Activated CD4-positive, alpha-beta T cell treated with anti-CD3 and anti-CD28 coated beads, Interleukin-2, Interleukin-6, amounts not matched to agents 100 ng/mL and 50 ng/mL, durations not matched to agents 16 hours and 8 hours (primary cell): ENCODE measurements around the gene PCMTD2.
"Not testable (repeated sequence)": the region's sequence is repeated elsewhere in the genome, so short reads cannot be mapped to it uniquely, and the experiment has no call there.

Experiments
- DNase-seq: peaks from one replicate; pipeline ENCODE4 v3.0.0-alpha.2; 2020

Gene PCMTD2

GRCh38 chr20:64258071-64258823 lies 2.7 kb downstream of the PCMTD2 start:
- no peak for DNase-seq

- no peak for DNase-seq
These were observed 4.7 kb downstream of the PCMTD2 start for GRCh38 chr20:64260239-64260638.

GRCh38 chr20:64261138-64261537 lies 5.6 kb downstream of the PCMTD2 start:
- no peak for DNase-seq

GRCh38 chr20:64264091-64264490 lies 8.5 kb downstream of the PCMTD2 start:
- DNase-seq = no peak

GRCh38 chr20:64265201-64265600 lies 9.7 kb downstream of the PCMTD2 start:
- DNase-seq = no peak

GRCh38 chr20:64266988-64267387 lies 11.4 kb downstream of the PCMTD2 start:
- no peak for DNase-seq

GRCh38 chr20:64268174-64268573 lies 12.6 kb downstream of the PCMTD2 start:
- no peak for DNase-seq

- DNase-seq = no peak
These were observed 14.3 kb downstream of the PCMTD2 start for GRCh38 chr20:64269604-64270411.

- DNase-seq = no peak
These were observed 16.1 kb downstream of the PCMTD2 start for GRCh38 chr20:64271636-64272035.

- no peak for DNase-seq
These were observed 17.6 kb downstream of the PCMTD2 start for GRCh38 chr20:64273109-64273508.

GRCh38 chr20:64276817-64277216 lies 21.3 kb downstream of the PCMTD2 start:
- no peak for DNase-seq

- DNase-seq = no peak
These were observed 22.2 kb downstream of the PCMTD2 start for GRCh38 chr20:64277571-64278316.

- DNase-seq = no peak
These were observed 22.8 kb downstream of the PCMTD2 start for GRCh38 chr20:64278317-64278681.

GRCh38 chr20:64279826-64280459 lies 24.4 kb downstream of the PCMTD2 start:
- no peak for DNase-seq

- DNase-seq = no peak
These were observed 24.9 kb downstream of the PCMTD2 start for GRCh38 chr20:64280460-64280843.

- no peak for DNase-seq
These were observed 28.1 kb downstream of the PCMTD2 start for GRCh38 chr20:64283646-64284045.

- peak; percentile 98 for DNase-seq
These were observed 30.3 kb downstream of the PCMTD2 start for GRCh38 chr20:64285579-64286446.

GRCh38 chr20:64286447-64287263 lies 31.1 kb downstream of the PCMTD2 start:
- not testable (repeated sequence) for DNase-seq

GRCh38 chr20:64287264-64287590 lies 31.7 kb downstream of the PCMTD2 start:
- not testable (repeated sequence) for DNase-seq

GRCh38 chr20:64292167-64292566 lies 36.6 kb downstream of the PCMTD2 start:
- not testable (repeated sequence) for DNase-seq

GRCh38 chr20:64303086-64303485 lies 47.5 kb downstream of the PCMTD2 start:
- not testable (repeated sequence) for DNase-seq
